K562 (cell line): ENCODE data around the gene ZNF701. TPM values are rescaled to one million over a fixed set of nuclear protein-coding genes. Genes with fewer than 3 reads are reported as not detected.

Experiments used
- ATF6 ChIP-seq: sonication (generic); formaldehyde crosslinking; IDR thresholded peaks from 2 replicates; pipeline ENCODE4 v1.4.0; 2020; ENCODE audit warnings: mild to moderate bottlenecking, missing genetic modification reagents
- CAMTA2 ChIP-seq: fragments of 250-450 bp; sonication (Bioruptor Pico); conservative IDR thresholded peaks from 2 replicates; pipeline ENCODE4 v1.5.1; 2022
- CSDE1 ChIP-seq, 2 experiments: fragments of 450-650 bp; IDR thresholded peaks; 2 replicates each; pipeline ENCODE4 v1.6.1; 2016; ENCODE audit warnings: mild to moderate bottlenecking in 1 of 2
- CXXC5 ChIP-seq: fragments of 250-450 bp; sonication (Bioruptor Pico); IDR thresholded peaks from 2 replicates; pipeline ENCODE4 v1.8.0; 2022; ENCODE audit warnings: inconsistent platforms, mild to moderate bottlenecking, moderate library complexity
- ETV1 ChIP-seq: fragments of 450-650 bp; conservative IDR thresholded peaks from 2 replicates; pipeline ENCODE4 v1.6.1; 2016; ENCODE audit warnings: missing genetic modification characterization, control low read depth, low read depth, missing compliant biosample characterization
- HMG20B ChIP-seq: fragments of 250-450 bp; sonication (Bioruptor Pico); IDR thresholded peaks from 2 replicates; pipeline ENCODE4 v1.5.0; 2021; ENCODE audit warnings: mild to moderate bottlenecking
- HSF4 ChIP-seq: fragments of 250-450 bp; sonication (Bioruptor Pico); IDR thresholded peaks from 2 replicates; pipeline ENCODE4 v2.1.2; 2022; ENCODE audit warnings: mild to moderate bottlenecking, moderate library complexity, borderline replicate concordance
- NRF1 ChIP-seq, 2 experiments: fragments of 450-650 bp; IDR thresholded peaks in 1 of 2; conservative IDR thresholded peaks in 1 of 2; 2 replicates each; pipeline ENCODE4 v1.6.1; 2014; ENCODE audit warnings: mild to moderate bottlenecking in 2 of 2
- NUFIP1 ChIP-seq: fragments of 450-650 bp; IDR thresholded peaks from 2 replicates; pipeline ENCODE4 v1.6.1; 2018; ENCODE audit not compliant: partially characterized antibody
- PHTF2 ChIP-seq: fragments of 250-450 bp; sonication (Bioruptor Pico); IDR thresholded peaks from 2 replicates; pipeline ENCODE4 v1.5.0; 2021; ENCODE audit warnings: mild to moderate bottlenecking
- U2AF1 ChIP-seq: fragments of 200-400 bp; formaldehyde crosslinking; optimal IDR thresholded peaks from 2 replicates; pipeline ENCODE3; 2017; ENCODE audit warnings: mild to moderate bottlenecking, low read depth, low read length, moderate library complexity
- YBX1 ChIP-seq: fragments of 450-650 bp; IDR thresholded peaks from 2 replicates; pipeline ENCODE4 v1.7.1; 2016; ENCODE audit warnings: mild to moderate bottlenecking
- YY1 ChIP-seq, 3 experiments: IDR thresholded peaks; 2 replicates each; pipeline ENCODE4 v1.6.1; 2011; ENCODE audit warnings: low read length in 2 of 3, mild to moderate bottlenecking in 2 of 3, moderate library complexity in 2 of 3, borderline replicate concordance in 1 of 3, control low read depth in 1 of 3, low read depth in 1 of 3; ENCODE audit not compliant: insufficient read depth in 3 of 3, insufficient replicate concordance in 2 of 3, control insufficient read depth in 1 of 3, insufficient read length in 1 of 3; ENCODE audit errors: extremely low read depth in 1 of 3
- ZNF324 ChIP-seq: fragments of 250-450 bp; sonication (Bioruptor Pico); IDR thresholded peaks from 2 replicates; pipeline ENCODE4 v1.4.0; 2020; ENCODE audit warnings: mild to moderate bottlenecking
- ZNF561 ChIP-seq: fragments of 450-650 bp; formaldehyde crosslinking; conservative IDR thresholded peaks from 2 replicates; pipeline ENCODE4 v1.4.0; 2020; ENCODE audit warnings: mild to moderate bottlenecking, moderate library complexity
- polyA plus RNA-seq, 8 experiments: library from polyadenylated mRNA; depleted of rRNA in 4 of 8; stranded (reverse) in 5 of 8; unstranded in 3 of 8; fragments of >200 nt; fragmentation: Nextera tagmentation in 2 of 8; fragmentation: Illumina TruSeq in 1 of 8; extraction: Ambion mirVana in 2 of 8; extraction: Trizol in 1 of 8; gene quantifications; 2 replicates each; pipeline versions ENCODE4 v1.2.1 to v1.2.3, GENCODE V29; 2011 to 2014; ENCODE audit warnings: inconsistent platforms in 1 of 8, missing spikeins in 1 of 8
- total RNA-seq, 7 experiments: library from RNA; depleted of rRNA in 6 of 7; stranded (reverse); fragments of >200 nt in 6 of 7; fragmentation: Illumina TruSeq in 2 of 7; extraction: Trizol in 2 of 7; gene quantifications; 2 replicates each; pipeline versions ENCODE4 v1.2.1 to v1.2.3, GENCODE V29; 2011 to 2021; ENCODE audit warnings: low replicate concordance in 1 of 7
- TF ChIP-seq, protein P1 (sequence below): conservative IDR thresholded peaks from 2 replicates; pipeline ENCODE4 v1.6.1; 2011; ENCODE audit warnings: low read depth, mild to moderate bottlenecking, low read length; ENCODE audit not compliant: control insufficient read depth
- TF ChIP-seq, protein P2 (sequence below): sonication (generic); IDR thresholded peaks from 2 replicates; pipeline ENCODE4 v1.6.1; 2016
- TF ChIP-seq, protein P3 (sequence below), 3 experiments: IDR thresholded peaks in 2 of 3; conservative IDR thresholded peaks in 1 of 3; 2 replicates each; pipeline ENCODE4 v1.5.1; 2011 to 2012; ENCODE audit warnings: low read length in 3 of 3, mild to moderate bottlenecking in 3 of 3, control low read depth in 2 of 3, improper control_type of control experiment in 1 of 3, inconsistent platforms in 1 of 3, low read depth in 1 of 3, mixed read lengths in 1 of 3, moderate library complexity in 1 of 3; ENCODE audit not compliant: insufficient read depth in 2 of 3
- TF ChIP-seq, protein P4 (sequence below): fragments of 250-450 bp; sonication (Bioruptor Pico); IDR thresholded peaks from 2 replicates; pipeline ENCODE4 v1.8.0; 2022; ENCODE audit warnings: inconsistent platforms, mild to moderate bottlenecking, moderate library complexity, borderline replicate concordance

The ZNF701 gene
- total and polyA plus RNA-seq, 9 of the 15 experiments (the other 6 are each of a cell fraction or from before 2014, with no cell fraction given): 5.3 to 15.9 (median 10.1) TPM

- TF ChIP-seq CAMTA2 (CRISPR knock-in tag): no peak
- TF ChIP-seq HSF4 (CRISPR knock-in tag): no peak
- TF ChIP-seq ZNF324: no peak
- no peak for TF ChIP-seq NUFIP1
- TF ChIP-seq ETV1 (tag): 0 out of 2 replicates have a peak, but pooled peaks have one; percentile 57
- no peak for TF ChIP-seq PHTF2 (CRISPR knock-in tag)
- TF ChIP-seq NRF1 (conservative IDR thresholded peaks at IDR 0.05 in 1 of 2, IDR thresholded peaks at IDR 0.05 in 1 of 2): peak; percentile 95 to 96
- TF ChIP-seq, protein P1, sequence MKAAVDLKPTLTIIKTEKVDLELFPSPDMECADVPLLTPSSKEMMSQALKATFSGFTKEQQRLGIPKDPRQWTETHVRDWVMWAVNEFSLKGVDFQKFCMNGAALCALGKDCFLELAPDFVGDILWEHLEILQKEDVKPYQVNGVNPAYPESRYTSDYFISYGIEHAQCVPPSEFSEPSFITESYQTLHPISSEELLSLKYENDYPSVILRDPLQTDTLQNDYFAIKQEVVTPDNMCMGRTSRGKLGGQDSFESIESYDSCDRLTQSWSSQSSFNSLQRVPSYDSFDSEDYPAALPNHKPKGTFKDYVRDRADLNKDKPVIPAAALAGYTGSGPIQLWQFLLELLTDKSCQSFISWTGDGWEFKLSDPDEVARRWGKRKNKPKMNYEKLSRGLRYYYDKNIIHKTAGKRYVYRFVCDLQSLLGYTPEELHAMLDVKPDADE: no peak; the same call in 1 of the 2 replicates
- TF ChIP-seq YBX1: no peak
- no peak for TF ChIP-seq ZNF561 (CRISPR knock-in tag)
- TF ChIP-seq, protein P2, sequence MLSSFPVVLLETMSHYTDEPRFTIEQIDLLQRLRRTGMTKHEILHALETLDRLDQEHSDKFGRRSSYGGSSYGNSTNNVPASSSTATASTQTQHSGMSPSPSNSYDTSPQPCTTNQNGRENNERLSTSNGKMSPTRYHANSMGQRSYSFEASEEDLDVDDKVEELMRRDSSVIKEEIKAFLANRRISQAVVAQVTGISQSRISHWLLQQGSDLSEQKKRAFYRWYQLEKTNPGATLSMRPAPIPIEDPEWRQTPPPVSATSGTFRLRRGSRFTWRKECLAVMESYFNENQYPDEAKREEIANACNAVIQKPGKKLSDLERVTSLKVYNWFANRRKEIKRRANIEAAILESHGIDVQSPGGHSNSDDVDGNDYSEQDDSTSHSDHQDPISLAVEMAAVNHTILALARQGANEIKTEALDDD: no peak
- TF ChIP-seq, protein P3, sequence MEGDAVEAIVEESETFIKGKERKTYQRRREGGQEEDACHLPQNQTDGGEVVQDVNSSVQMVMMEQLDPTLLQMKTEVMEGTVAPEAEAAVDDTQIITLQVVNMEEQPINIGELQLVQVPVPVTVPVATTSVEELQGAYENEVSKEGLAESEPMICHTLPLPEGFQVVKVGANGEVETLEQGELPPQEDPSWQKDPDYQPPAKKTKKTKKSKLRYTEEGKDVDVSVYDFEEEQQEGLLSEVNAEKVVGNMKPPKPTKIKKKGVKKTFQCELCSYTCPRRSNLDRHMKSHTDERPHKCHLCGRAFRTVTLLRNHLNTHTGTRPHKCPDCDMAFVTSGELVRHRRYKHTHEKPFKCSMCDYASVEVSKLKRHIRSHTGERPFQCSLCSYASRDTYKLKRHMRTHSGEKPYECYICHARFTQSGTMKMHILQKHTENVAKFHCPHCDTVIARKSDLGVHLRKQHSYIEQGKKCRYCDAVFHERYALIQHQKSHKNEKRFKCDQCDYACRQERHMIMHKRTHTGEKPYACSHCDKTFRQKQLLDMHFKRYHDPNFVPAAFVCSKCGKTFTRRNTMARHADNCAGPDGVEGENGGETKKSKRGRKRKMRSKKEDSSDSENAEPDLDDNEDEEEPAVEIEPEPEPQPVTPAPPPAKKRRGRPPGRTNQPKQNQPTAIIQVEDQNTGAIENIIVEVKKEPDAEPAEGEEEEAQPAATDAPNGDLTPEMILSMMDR (IDR thresholded peaks at IDR 0.05 in 2 of 3, conservative IDR thresholded peaks at IDR 0.05 in 1 of 3; ENCODE audit: insufficient read depth in 2 of 3, low read depth in 1 of 3, low read length in 3 of 3): peak in 2 of 3 experiments; percentile 16 to 31; a peak in 3 of 6 replicates
- TF ChIP-seq HMG20B: no peak
- peak; percentile 46; the same call in 1 of the 2 replicates for TF ChIP-seq CXXC5 (CRISPR knock-in tag)
- no peak for TF ChIP-seq U2AF1
- no peak for TF ChIP-seq ATF6 (CRISPR knock-in tag)
- no peak for TF ChIP-seq CSDE1 (IDR thresholded peaks at IDR 0.05)
- TF ChIP-seq YY1 (IDR thresholded peaks at IDR 0.05; ENCODE audit: borderline replicate concordance in 1 of 3, control insufficient read depth in 1 of 3, extremely low read depth in 1 of 3, insufficient read depth in 3 of 3, insufficient read length in 1 of 3, insufficient replicate concordance in 2 of 3, low read depth in 1 of 3, low read length in 2 of 3): no peak
- TF ChIP-seq, protein P4, sequence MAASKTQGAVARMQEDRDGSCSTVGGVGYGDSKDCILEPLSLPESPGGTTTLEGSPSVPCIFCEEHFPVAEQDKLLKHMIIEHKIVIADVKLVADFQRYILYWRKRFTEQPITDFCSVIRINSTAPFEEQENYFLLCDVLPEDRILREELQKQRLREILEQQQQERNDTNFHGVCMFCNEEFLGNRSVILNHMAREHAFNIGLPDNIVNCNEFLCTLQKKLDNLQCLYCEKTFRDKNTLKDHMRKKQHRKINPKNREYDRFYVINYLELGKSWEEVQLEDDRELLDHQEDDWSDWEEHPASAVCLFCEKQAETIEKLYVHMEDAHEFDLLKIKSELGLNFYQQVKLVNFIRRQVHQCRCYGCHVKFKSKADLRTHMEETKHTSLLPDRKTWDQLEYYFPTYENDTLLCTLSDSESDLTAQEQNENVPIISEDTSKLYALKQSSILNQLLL (CRISPR knock-in tag): no peak
Observed at GRCh38 chr19:52570000-52570861, at the start of gene ZNF701 (continued).
